NCI-H345 treated with DMSO at 0.1 percent for 48 hours (cell line): ENCODE results near the gene AKT3.
A peak's percentile ranks its signal among the peaks of the same experiment; 100 is the strongest.

ENCODE experiments used
- DNase-seq: peaks from one replicate; lab custom pipeline; 2025; ENCODE audit not compliant: unreplicated experiment; lab: John Stamatoyannopoulos, UW

AKT3 gene

DNA sequence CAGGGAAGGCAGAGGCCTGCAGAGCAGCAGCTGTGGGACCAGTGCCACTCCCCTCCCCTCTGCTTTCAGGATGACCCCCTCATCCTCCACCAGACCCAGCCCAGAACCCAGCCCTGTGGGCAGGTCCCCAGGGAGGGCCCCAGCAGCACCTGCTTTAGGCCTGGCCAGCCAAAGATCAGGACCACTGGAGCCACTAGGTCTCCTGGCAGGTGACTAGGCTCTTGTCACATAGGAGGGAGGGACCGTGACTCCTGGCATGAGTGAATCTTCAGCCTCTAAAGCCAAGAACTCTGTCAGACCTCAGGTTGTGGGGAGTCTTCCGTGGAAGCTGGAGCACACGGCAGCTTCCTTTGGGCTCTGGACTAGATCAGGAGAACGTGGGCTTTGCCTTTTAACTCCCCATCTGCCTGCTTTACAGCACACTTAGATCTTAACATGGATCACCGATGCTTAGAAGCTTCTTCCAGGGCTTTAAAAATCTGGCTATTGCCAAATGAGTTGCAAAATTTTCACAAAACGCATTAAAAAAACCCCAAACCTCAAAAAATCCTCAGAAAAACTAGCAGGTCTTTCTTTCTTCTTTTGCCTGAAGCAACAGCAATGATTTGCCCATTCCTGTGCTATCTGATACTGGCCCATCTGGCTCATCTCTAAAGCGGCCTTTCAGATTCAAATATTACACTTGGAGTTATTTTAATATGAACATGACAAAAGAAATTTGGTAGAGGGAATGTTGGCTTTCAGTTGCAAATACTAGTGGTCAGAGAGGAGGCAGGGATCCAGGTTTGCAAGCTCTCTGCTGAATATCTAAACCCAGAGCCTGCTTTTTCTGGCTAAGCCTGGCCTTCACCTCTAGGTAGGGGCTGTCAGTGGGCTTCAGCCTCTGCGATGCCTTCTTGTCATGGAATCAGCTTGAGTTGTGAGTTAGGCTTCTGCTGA, 359.0 kb downstream of the AKT3 start:
- DNase-seq, result no peak

DNA sequence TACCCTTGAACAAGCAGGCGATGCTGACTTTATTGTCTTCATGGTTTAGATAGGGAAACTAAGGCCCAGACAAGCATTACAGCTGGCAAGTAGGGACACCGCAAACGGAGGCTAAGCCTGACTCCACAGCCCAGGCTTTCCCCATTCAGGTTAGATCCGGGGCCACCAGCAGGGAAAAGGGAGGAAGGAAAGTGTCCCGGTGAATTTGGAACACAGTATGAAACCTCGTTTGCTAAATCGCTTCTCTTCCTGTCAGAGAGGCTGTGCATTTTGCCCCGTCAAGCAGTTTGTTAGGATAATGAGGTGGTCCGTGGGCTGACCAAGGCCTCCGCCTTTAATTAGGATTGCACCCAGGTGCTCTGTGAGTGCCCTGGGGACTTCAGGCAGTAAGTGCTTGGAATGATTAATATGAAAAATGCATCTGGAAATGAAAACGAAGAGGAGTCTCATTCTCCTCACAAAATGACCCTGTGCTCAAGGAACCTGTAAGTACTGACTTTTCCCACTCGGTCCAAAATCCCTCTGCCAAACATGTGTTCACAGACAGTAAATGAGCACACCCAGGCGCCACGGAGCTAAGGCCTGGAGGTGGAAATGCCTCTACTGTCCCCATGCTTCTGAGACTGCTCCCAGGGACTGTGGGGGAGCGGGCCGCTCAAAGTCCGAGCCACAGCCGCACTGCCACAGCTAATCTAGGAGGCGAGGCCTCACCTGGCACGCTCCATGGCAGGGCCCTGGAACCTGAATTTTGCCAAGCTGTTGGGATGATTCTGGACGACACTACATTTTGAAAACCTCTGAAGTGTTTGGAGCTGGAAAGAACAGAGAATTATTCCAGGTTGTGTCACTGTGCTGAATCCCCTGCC, 360.1 kb downstream of the AKT3 start:
- no peak for DNase-seq

GRCh38 chr1:243489158-243489527, 360.9 kb downstream of the AKT3 start:
- no peak for DNase-seq

- DNase-seq, result no peak
These were observed 361.4 kb downstream of the AKT3 start for GRCh38 chr1:243488459-243489157.

GRCh38 chr1:243487649-243488227, 362.3 kb downstream of the AKT3 start:
- peak; percentile 56 for DNase-seq

DNA sequence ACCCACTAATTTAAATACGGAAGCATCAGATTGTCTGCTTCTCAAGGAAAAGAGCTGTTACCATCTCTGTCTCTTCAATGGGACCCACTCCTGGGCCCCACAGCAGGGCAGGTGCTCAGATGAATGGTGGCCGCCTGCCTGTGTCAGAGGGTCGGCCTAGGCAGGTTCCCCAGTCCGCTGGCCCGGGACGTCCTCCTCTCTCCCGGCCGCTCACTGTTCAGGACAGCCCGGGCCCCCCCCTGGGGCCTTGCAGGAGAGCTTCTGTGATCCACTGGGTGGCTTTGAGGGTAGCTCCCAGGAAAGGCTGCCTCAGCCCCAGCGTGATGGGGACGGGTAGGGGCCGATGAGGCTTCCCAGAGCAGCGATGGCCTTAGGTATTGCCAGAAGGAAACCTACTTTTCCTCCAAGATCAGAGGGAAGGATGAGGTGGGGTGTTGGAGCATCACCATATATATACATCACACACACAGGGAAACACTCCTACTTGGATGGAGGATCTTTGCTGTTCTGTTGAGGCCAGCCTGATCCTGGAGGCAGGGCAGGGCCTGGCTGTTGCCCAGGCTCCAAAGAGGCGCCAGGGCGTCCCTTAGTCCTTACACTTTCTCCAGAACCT, 362.9 kb downstream of the AKT3 start:
- DNase-seq, result no peak

GRCh38 chr1:243483952-243484351, 366.1 kb downstream of the AKT3 start:
- DNase-seq, result no peak

DNA sequence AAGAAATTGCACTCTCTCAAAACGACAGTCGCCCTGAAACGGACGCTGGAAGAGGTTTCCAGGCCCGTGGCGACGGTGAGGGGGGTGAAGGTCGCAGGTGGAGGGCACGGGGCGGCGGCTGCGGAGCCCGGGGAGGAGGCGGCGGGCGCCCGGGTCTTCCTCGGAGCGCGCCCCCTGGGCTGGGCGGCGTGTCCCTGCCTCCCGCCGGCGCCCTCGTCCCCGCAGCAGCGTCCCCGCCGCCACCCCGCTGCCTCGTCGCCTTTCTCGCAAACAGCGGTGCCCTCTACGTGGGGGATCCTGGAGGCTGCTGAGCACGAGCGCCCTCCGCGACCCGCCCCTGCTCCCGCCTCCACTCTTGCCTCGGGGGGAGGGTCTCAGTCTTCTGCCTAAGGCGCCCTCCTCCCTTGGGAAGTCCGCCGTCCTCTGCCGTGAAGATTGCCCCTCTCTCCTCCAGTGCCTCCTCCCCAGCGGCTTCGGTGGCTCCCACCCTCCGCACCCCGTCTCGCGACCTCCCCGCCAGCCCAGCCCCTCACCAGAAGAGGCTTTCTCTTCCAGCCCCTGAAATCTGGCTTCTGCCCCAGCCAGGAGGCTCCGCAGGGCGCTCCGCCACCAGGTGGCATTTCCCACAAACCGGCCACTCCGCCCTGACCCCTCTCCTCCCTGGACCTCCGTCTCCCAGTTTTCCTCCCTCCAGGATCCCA, 366.8 kb downstream of the AKT3 start:
- no peak for DNase-seq

- DNase-seq, result no peak
These were observed 367.7 kb downstream of the AKT3 start for GRCh38 chr1:243482141-243483022.

DNA sequence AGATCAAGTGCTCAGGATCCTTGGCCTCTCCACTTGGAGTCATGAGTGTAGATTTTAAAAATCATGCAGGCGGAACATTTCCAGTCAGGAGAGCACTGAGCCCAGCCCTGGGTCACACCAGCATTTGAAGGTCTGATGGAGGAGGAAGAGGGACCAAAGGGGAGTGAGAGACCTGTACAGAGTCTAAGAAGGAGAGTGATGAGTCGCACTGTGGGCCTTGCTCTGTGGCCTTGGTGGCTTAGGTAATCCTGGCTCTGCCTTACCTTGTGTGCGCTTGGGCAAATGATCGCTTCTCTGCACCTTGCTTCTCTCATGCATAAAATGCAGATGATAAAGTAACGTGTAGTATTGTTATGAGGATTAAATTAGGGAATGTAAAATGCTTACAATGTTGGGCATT, 368.9 kb downstream of the AKT3 start:
- DNase-seq, result no peak

DNA sequence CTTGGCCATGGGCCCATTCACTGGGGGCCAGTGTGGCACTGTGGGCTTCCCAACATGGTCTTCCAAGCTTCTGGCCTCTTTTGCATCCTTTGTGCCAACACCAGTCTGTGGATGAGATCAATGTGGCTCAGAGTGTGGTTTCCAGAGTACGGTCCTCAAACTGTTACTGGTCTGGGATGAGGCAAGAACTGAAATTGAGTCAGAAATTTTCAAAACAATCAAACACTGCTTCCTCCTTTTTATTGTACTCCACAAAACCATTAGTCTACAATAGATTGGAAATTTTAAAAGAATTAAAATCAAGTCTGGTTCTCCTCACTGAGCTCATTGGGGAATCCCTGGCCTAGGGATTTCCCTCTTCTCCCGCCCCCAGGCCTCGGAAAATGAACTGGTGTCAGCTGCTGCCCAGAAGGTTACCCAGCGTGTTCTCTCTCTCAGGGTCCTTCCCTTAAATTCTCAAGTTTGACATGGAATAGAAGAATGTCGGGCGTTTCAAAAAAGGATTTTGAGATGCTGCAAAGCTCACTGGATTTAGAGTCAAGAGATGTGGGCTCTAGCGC, 372.2 kb downstream of the AKT3 start:
- DNase-seq, result no peak

- DNase-seq, result no peak
These were observed 374.1 kb downstream of the AKT3 start for GRCh38 chr1:243475966-243476365.

GRCh38 chr1:243474906-243475305, 375.1 kb downstream of the AKT3 start:
- DNase-seq, result no peak

DNA sequence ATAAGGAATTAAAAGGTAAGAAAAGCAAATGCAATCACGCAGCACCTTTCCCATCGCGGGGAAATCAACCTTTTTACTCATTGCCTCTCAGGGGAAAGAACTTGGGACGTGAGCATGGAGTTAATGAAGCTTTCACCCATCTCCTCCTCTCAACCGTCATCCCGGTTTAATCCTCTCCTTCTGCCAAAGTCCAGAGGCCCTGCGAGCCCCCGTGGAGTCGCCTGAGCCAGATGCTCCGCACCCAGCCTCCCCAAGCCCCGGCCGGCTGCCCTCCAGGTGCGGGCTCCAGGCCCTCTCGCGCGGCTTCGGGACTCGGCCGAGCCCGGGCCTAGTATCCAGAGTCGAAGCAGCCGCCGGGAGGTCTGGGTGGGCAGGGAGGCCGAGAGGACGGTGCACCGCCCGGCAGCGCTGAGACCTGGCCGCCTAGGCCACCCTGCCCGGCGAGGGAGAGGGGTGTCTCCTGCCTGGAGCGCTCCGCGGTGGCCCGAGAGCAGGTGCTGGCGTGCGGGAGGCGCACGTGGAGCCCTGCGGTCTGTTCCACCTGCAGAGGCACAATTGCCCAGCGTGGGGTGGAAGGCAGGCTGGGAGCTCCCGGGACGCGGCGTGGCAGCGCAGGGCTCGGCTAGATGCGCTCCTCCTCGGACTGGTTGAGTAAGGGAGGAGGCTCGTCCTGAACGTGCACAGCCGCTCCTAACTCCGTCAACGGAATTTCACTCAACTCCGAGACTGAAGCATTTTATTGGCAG, 375.7 kb downstream of the AKT3 start:
- no peak for DNase-seq

GRCh38 chr1:243473227-243474135, 376.6 kb downstream of the AKT3 start:
- DNase-seq, result no peak

DNA sequence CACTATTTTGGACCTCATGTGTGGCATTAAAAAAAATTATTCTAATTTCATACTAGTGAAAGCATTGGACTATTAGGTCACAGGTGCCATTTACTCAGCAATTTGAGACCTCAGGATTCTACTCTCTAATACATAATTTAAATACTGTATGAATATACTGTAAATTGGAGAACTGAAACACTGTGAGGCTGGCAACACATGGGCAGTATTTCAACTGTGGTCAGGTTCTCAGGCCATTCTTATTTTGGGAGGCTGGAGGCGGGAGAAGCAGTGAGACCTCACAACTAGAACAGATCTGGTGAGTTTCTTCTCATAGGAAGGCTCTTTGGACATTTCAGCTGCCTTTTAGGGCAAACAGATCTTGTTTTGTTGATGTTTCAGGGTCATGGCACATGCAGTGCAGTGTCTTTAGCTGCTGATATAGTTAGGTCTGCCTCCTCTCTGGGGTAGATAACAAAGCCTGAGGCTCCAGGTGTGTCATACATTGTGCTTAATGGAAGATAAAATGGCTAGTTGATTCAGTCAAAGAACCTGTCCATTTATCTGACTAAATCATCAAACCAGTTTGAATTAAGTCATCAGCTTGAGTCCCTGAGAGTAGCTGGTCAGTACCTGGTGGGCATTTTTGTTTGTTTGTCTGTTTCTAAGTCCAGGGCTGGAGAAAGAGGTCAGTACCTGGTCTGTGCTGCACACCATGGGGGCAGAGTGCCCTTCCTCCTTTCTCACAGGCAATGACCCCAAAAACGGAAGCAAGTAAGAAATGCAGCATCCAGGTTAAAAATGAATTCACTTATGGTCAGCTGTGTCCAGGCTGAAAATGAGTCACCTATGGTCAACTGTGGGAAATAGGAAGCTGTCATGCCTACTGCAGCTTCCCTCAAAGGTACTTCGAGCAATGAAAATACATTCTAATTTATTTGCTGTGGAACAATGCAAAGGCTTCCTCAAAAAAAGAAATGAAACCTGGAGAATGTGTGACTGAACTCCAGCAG, 378.0 kb downstream of the AKT3 start:
- DNase-seq, result no peak
